Measurements from ENCODE around the gene XYLT1. TPM values are rescaled to one million over a fixed set of nuclear protein-coding genes. Genes with fewer than 3 reads are reported as not detected.

The XYLT1 gene
- polyA plus RNA-seq, 1 of the 3 experiments (the other 2 are of a cell fraction), result 17.6 TPM

DNA sequence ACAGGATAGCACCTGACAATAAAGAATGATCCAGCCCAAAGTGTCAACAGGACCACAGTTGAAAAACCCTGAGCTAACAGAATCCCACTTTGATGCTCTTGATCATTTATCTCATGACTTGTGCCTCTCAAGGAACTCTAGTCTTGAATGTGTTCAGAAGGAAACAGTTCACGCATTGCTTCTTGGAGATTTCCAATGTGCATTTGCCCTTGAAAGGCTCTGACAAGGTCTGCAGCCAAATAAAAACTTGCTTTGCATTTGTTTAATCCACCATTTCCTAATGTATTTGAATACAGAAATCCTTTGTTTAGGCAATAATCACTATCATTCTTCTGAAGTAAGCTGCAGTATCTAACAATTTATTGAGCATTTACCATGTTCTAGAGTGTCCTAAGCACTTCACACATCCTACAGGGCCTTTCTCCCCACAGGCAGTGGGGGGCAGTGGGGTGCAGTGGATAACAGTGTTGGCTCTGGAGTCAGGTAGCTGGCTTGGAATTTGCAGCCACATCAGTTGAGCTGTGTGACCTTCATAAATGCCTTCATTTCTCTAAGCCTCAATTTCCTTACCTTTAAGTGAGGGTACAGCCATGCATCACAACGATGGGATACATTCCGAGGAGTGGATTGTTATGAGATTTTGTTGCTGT lies 239.7 kb downstream of the XYLT1 start:
- Histone ChIP-seq H3K4me1 (ENCODE audit: control insufficient read depth in 1 of 2, insufficient read depth in 2 of 2, low read depth in 1 of 2, low read length in 1 of 2) (peaks cover 0 to 23% of the 10 kb centered on the region in 2 experiments; a peak in 1 of 4 replicates), H3K4me2 (no peak overlapping the region), H3K27ac (ENCODE audit: low read depth in 2 of 2, low read length in 1 of 2) (no peak overlapping the region), H3K9me3 (no peaks in the 10 kb centered on the region), H3K9ac (no peak overlapping the region), H2AFZ (ENCODE audit: low read depth) (no peak overlapping the region), H4K20me1 (ENCODE audit: insufficient read depth) (peaks cover 94% of the 10 kb centered on the region), H3K27me3 (ENCODE audit: insufficient read depth) (no peaks in the 10 kb centered on the region), H3F3A (replicated peaks; ENCODE audit: insufficient read depth) (peaks cover 15% of the 10 kb centered on the region), H3K9me2 (no peaks in the 10 kb centered on the region), H3K36me3 (replicated peaks in 1 of 2; ENCODE audit: control insufficient read depth in 1 of 2, insufficient read depth in 2 of 2, low read length in 1 of 2) (peaks cover 0 to 49% of the 10 kb centered on the region in 2 experiments), H3K79me2 (ENCODE audit: insufficient read depth) (peaks cover 96% of the 10 kb centered on the region), H3K4me3 (ENCODE audit: low read depth in 2 of 2, low read length in 1 of 2) (no peak overlapping the region)
- 98% methylated on average over 3 of the region's 3 CpGs for WGBS (ENCODE audit: low lambda C conversion rate)
- TF ChIP-seq SMC3 (IDR thresholded peaks at IDR 0.05; ENCODE audit: low read depth, low read length) (no peak), RAD21 (IDR thresholded peaks at IDR 0.05; ENCODE audit: low read length) (0 out of 2 replicates have a peak, but pooled peaks have one; percentile 3)
- DNase-seq, result no peak
- POLR2A ChIA-PET, result no interaction called here
- CTCF ChIA-PET, result no interaction called here

DNA sequence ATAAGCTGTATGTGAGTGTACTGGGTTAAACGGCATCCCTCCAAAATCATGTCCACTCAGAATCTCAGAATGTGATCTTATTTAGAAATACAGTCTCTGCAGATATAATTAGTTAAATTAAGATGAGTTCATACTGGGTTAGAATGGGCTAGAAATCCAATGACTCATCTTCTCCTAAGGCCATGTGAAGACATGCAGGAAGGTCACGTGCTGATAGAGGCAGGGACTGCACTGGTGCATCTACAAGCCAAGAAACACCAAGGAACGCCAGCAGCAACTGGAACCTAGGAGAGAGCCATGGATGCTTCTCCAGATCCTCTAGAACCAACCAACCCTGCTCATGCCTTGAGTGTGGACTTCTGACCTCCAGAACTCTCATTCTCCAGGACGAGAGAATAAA lies 241.0 kb downstream of the XYLT1 start:
- ChIA-PET CTCF (no interaction called here), POLR2A (no interaction called here)
- TF ChIP-seq EZH2phosphoT487 (IDR thresholded peaks at IDR 0.05; ENCODE audit: borderline replicate concordance, low read depth) (no peak), SMC3 (IDR thresholded peaks at IDR 0.05; ENCODE audit: low read depth, low read length) (no peak), RXRA (IDR thresholded peaks at IDR 0.05; ENCODE audit: borderline replicate concordance, low read depth) (no peak), FOXM1 (IDR thresholded peaks at IDR 0.05; ENCODE audit: low read depth) (no peak), ELF1 (IDR thresholded peaks at IDR 0.05) (no peak), TAF1 (IDR thresholded peaks at IDR 0.05; ENCODE audit: borderline replicate concordance, low read depth, low read length) (no peak), CHD2 (IDR thresholded peaks at IDR 0.05; ENCODE audit: low read length, partially characterized antibody) (no peak), POLR2AphosphoS5 (IDR thresholded peaks at IDR 0.05; ENCODE audit: low read depth, low read length) (no peak), MEF2A (IDR thresholded peaks at IDR 0.05; ENCODE audit: borderline replicate concordance, low read depth) (no peak), NFIC (IDR thresholded peaks at IDR 0.05; ENCODE audit: borderline replicate concordance) (no peak), MXI1 (IDR thresholded peaks at IDR 0.05; ENCODE audit: low read depth, low read length) (no peak), JUND (IDR thresholded peaks at IDR 0.05) (no peak), TCF12 (IDR thresholded peaks at IDR 0.05) (no peak)
- TF ChIP-seq, protein P1, sequence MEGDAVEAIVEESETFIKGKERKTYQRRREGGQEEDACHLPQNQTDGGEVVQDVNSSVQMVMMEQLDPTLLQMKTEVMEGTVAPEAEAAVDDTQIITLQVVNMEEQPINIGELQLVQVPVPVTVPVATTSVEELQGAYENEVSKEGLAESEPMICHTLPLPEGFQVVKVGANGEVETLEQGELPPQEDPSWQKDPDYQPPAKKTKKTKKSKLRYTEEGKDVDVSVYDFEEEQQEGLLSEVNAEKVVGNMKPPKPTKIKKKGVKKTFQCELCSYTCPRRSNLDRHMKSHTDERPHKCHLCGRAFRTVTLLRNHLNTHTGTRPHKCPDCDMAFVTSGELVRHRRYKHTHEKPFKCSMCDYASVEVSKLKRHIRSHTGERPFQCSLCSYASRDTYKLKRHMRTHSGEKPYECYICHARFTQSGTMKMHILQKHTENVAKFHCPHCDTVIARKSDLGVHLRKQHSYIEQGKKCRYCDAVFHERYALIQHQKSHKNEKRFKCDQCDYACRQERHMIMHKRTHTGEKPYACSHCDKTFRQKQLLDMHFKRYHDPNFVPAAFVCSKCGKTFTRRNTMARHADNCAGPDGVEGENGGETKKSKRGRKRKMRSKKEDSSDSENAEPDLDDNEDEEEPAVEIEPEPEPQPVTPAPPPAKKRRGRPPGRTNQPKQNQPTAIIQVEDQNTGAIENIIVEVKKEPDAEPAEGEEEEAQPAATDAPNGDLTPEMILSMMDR (IDR thresholded peaks at IDR 0.05), result no peak
- TF ChIP-seq, protein P2, sequence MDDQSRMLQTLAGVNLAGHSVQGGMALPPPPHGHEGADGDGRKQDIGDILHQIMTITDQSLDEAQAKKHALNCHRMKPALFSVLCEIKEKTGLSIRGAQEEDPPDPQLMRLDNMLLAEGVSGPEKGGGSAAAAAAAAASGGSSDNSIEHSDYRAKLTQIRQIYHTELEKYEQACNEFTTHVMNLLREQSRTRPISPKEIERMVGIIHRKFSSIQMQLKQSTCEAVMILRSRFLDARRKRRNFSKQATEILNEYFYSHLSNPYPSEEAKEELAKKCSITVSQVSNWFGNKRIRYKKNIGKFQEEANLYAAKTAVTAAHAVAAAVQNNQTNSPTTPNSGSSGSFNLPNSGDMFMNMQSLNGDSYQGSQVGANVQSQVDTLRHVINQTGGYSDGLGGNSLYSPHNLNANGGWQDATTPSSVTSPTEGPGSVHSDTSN (IDR thresholded peaks at IDR 0.05), result no peak
- Histone ChIP-seq H3K36me3 (replicated peaks in 1 of 2; ENCODE audit: control insufficient read depth in 1 of 2, insufficient read depth in 2 of 2, low read length in 1 of 2) (peaks cover 0 to 38% of the 10 kb centered on the region in 2 experiments), H3K27me3 (ENCODE audit: insufficient read depth) (no peaks in the 10 kb centered on the region), H3K9ac (no peak overlapping the region), H3F3A (replicated peaks; ENCODE audit: insufficient read depth) (peaks cover 19% of the 10 kb centered on the region), H2AFZ (ENCODE audit: low read depth) (no peak overlapping the region), H3K9me2 (no peaks in the 10 kb centered on the region), H3K4me1 (ENCODE audit: control insufficient read depth in 1 of 2, insufficient read depth in 2 of 2, low read depth in 1 of 2, low read length in 1 of 2) (peaks cover 0 to 30% of the 10 kb centered on the region in 2 experiments; a peak in 2 of 4 replicates), H4K20me1 (ENCODE audit: insufficient read depth) (peaks cover 94% of the 10 kb centered on the region), H3K4me2 (no peak overlapping the region), H3K4me3 (ENCODE audit: low read depth in 2 of 2, low read length in 1 of 2) (no peak overlapping the region), H3K9me3 (no peaks in the 10 kb centered on the region), H3K79me2 (ENCODE audit: insufficient read depth) (peaks cover 96% of the 10 kb centered on the region), H3K27ac (ENCODE audit: low read depth in 2 of 2, low read length in 1 of 2) (no peak overlapping the region; a peak in 1 of 4 replicates)
- DNase-seq, result no peak
- WGBS (ENCODE audit: low lambda C conversion rate), result 73% methylated on average over 4 of the region's 4 CpGs

All from SK-N-SH (cell line).